Heart left ventricle (tissue), 13 donors: ENCODE measurements around the gene NBAS.

Experiments used
- CTCF ChIP-seq, 12 donors: fragments of 200-600 bp; sonication (generic) in 4 of 12; IDR thresholded peaks; one replicate each; pipeline versions ENCODE4 v1.5.0 to v1.8.0; 2018 to 2022; ENCODE audit warnings: antibody characterized with exemption in 12 of 12, mild to moderate bottlenecking in 5 of 12
- POLR2A ChIP-seq, 2 donors: fragments of 450-650 bp; IDR thresholded peaks; one replicate each; pipeline ENCODE4 v1.6.1; 2017; ENCODE audit warnings: antibody characterized with exemption in 2 of 2, mild to moderate bottlenecking in 2 of 2, moderate library complexity in 2 of 2
- donor health status: ischemic (EF 13 %, LVEDD 7.1; RV severe dilation, severe dysfunction).
- donor health status: DM: no; HTN: yes; CAD: no.
- donor health status: DM: no; HTN: no; CAD: no.
- donor health status: ischemic (EF 25% LVEDD 6.9; RV normal size, moderate dysfunction).
- donor health status: ischemic (EF 25% LVEDD 5.7; RV mildly dilated, moderate dysfunction).
- donor health status: ischemic (EF 35%, LVEDD 5.7; RV mildly dilated, moderate dysfunction).
- donor health status: nonischemic (EF 11% LVEDD 7.7; RV severe dilation, severe dysfunction).
- donor health status: DM: yes; HTN: yes; CAD: no.
- donor health status: PGD.
- donor health status: ischemic (EF 29% LVEDD 5.4; RV normal size, mild dysfunction).
- donor health status: nonischemic (EF 23%, LVEDD 6.1; RV moderate dilation, normal function).

GRCh38 chr2:15510552-15510951 is 50.6 kb downstream of the NBAS start:
- TF ChIP-seq CTCF (IDR thresholded peaks at IDR 0.05) (no peak), POLR2A (IDR thresholded peaks at IDR 0.05) (no peak)
